ENCODE measurements around the gene TNFSF10.

DNA sequence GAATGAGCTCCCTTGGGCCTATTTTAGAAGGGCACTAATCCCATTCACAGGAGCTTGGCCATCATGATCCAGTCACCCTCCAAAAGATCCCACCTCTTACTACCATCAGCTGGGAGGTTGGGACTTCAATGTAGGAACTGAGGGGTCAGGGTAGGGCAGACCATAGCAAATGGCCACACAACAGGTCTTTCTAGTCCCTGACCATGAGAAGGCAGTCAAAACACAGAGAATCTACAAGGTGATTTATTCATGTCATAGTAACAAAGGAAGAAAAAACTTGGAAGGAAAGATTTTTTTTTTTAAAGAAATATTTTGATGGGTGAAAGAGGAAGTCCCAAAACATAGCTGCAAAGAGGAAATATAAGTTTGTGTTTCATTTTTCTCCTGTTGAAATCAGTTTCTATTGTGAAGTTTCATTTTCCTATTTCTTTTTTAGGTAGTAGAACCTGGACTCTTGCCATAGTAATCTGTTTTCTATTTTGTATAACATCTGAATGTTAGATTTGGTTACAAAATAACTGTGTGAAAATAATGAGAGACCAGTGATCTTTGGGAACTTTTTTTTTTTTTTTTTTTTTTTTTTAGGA is 23.5 kb upstream of the TNFSF10 start:
- TF ChIP-seq CTCF (IDR thresholded peaks at IDR 0.05) (no peak), EP300 (IDR thresholded peaks at IDR 0.05) (no peak)

Data from esophagus muscularis mucosa (tissue), 3 donors.